Endothelial cell of umbilical vein (primary cell): ENCODE data around the gene DNAH1. TPM values are rescaled to one million over a fixed set of nuclear protein-coding genes. Genes with fewer than 3 reads are reported as not detected.

Experiments used
- BruUV-seq: library from RNA; stranded (reverse); fragments of 400-500 nt; replicated peaks from 2 replicates; lab custom pipeline; 2021; lab: Mats Ljungman, UMichigan
- CTCF ChIA-PET: fragments of 300-600, 350-600 bp; sonication (Branson Sonifier 250); formaldehyde crosslinking; loops from one replicate; lab custom pipeline; 2021; ENCODE audit warnings: antibody characterized with exemption, inconsistent platforms; lab: Charles Lee
- POLR2A ChIA-PET: fragments of 300-600, 350-600 bp; sonication (Branson Sonifier 250); formaldehyde crosslinking; loops from one replicate; lab custom pipeline; 2021; ENCODE audit warnings: antibody characterized with exemption, inconsistent platforms; lab: Charles Lee
- DNase-seq: peaks from one replicate; pipeline ENCODE4 v3.0.0-alpha.2; 2011; ENCODE audit warnings: low read depth, low spot score
- FAIRE-seq: peaks from 2 replicates; lab custom pipeline; 2011; peaks lifted over from hg19 to GRCh38; lab: Jason Lieb, UNC
- H2AFZ ChIP-seq: 2 replicates; pipeline ENCODE4 v1.6.0; 2012; ENCODE audit warnings: low read depth, low read length, control low read depth, inconsistent platforms
- H3K27ac ChIP-seq: 2 replicates; pipeline ENCODE4 v1.5.1; 2011; ENCODE audit warnings: low read depth, mild to moderate bottlenecking, control low read depth, low read length, moderate library complexity; ENCODE audit not compliant: insufficient read depth
- H3K27me3 ChIP-seq, 2 experiments: 2 replicates each; pipeline versions ENCODE4 v1.6.0 to v1.6.1; 2011; ENCODE audit warnings: low read length in 2 of 2, mixed read lengths in 1 of 2; ENCODE audit not compliant: control insufficient read depth in 2 of 2, insufficient read depth in 2 of 2
- H3K36me3 ChIP-seq, 2 experiments: 2 replicates in 1 of 2; 3 replicates in 1 of 2; pipeline ENCODE4 v1.5.1; 2011; ENCODE audit warnings: low read length in 2 of 2, mild to moderate bottlenecking in 1 of 2, moderate library complexity in 1 of 2; ENCODE audit not compliant: control insufficient read depth in 2 of 2, insufficient read depth in 2 of 2; ENCODE audit errors: extremely low read depth in 1 of 2
- H3K4me1 ChIP-seq: 3 replicates; pipeline ENCODE4 v1.5.1; 2011; ENCODE audit warnings: mild to moderate bottlenecking, low read length; ENCODE audit not compliant: control insufficient read depth, insufficient read depth; ENCODE audit errors: extremely low read depth
- H3K4me2 ChIP-seq: 2 replicates; pipeline ENCODE4 v1.6.1; 2011; ENCODE audit warnings: low read length, control low read depth, mixed read lengths; ENCODE audit not compliant: insufficient read depth
- H3K4me3 ChIP-seq, 3 experiments: fragments of 200-600 bp in 1 of 3; sonication (generic), shearing (Covaris generic) in 1 of 3; replicated peaks in 1 of 3; 2 replicates each; pipeline ENCODE4 v1.5.1; 2011 to 2016; ENCODE audit warnings: control low read depth in 3 of 3, low read length in 3 of 3, mild to moderate bottlenecking in 2 of 3, inconsistent platforms in 1 of 3, low read depth in 1 of 3, moderate library complexity in 1 of 3; ENCODE audit not compliant: insufficient read depth in 1 of 3
- H3K79me2 ChIP-seq: 2 replicates; pipeline ENCODE4 v1.6.0; 2012; ENCODE audit warnings: low read length, inconsistent platforms; ENCODE audit not compliant: control insufficient read depth, insufficient read depth
- H3K9ac ChIP-seq: replicated peaks from 2 replicates; pipeline ENCODE3; 2011; ENCODE audit warnings: low read length, control low read depth; ENCODE audit not compliant: insufficient read depth; ENCODE audit errors: extremely low read depth
- H3K9me1 ChIP-seq: replicated peaks from 3 replicates; pipeline ENCODE4 v1.6.0; 2011; ENCODE audit warnings: mild to moderate bottlenecking, low read length; ENCODE audit not compliant: control insufficient read depth, insufficient read depth; ENCODE audit errors: extremely low read depth
- H3K9me3 ChIP-seq: replicated peaks from 2 replicates; pipeline ENCODE4 v1.5.1; 2012; ENCODE audit warnings: low read length, inconsistent platforms; ENCODE audit not compliant: control insufficient read depth, insufficient read depth
- H4K20me1 ChIP-seq: replicated peaks from 2 replicates; pipeline ENCODE3; 2011; ENCODE audit warnings: mild to moderate bottlenecking, low read length; ENCODE audit not compliant: control insufficient read depth, insufficient read depth; ENCODE audit errors: extremely low read depth
- CTCF ChIP-seq, 2 donors: IDR thresholded peaks; 1 replicate in 1 of 2; 2 replicates in 1 of 2; pipeline ENCODE4 v1.5.1; 2011; ENCODE audit warnings: low read length in 2 of 2, mild to moderate bottlenecking in 2 of 2, moderate library complexity in 2 of 2, control low read depth in 1 of 2, inconsistent platforms in 1 of 2, low read depth in 1 of 2; ENCODE audit not compliant: insufficient read depth in 1 of 2; ENCODE audit errors: extremely low read depth in 1 of 2
- EZH2 ChIP-seq: IDR thresholded peaks from 2 replicates; pipeline ENCODE4 v1.6.1; 2012; ENCODE audit warnings: borderline replicate concordance, low read depth, mild to moderate bottlenecking, moderate library complexity, low read length, inconsistent platforms; ENCODE audit not compliant: severe bottlenecking
- FOS ChIP-seq: IDR thresholded peaks from 2 replicates; pipeline ENCODE4 v1.6.1; 2011; ENCODE audit warnings: mild to moderate bottlenecking, low read length, moderate library complexity, borderline replicate concordance; ENCODE audit not compliant: insufficient read depth
- GATA2 ChIP-seq: IDR thresholded peaks from 2 replicates; pipeline ENCODE4 v1.7.0; 2011; ENCODE audit warnings: low read depth, mild to moderate bottlenecking, moderate library complexity, mixed read lengths, low read length; ENCODE audit not compliant: insufficient read length, insufficient read depth
- JUN ChIP-seq: IDR thresholded peaks from 2 replicates; pipeline ENCODE4 v1.6.1; 2011; ENCODE audit warnings: borderline replicate concordance, low read depth; ENCODE audit not compliant: insufficient read length, insufficient read depth
- MYC ChIP-seq: IDR thresholded peaks from one replicate; pipeline ENCODE4 v1.6.1; 2011; ENCODE audit warnings: mild to moderate bottlenecking, low read depth, low read length
- POLR2A ChIP-seq: IDR thresholded peaks from 2 replicates; pipeline ENCODE4 v1.6.1; 2012; ENCODE audit warnings: low read depth, mild to moderate bottlenecking, control low read depth, low read length
- POLR2AphosphoS5 ChIP-seq: IDR thresholded peaks from 2 replicates; pipeline ENCODE4 v1.6.1; 2012; ENCODE audit warnings: low read depth, mild to moderate bottlenecking, control low read depth, low read length, moderate library complexity; ENCODE audit not compliant: insufficient read depth
- dilution Hi-C: fragments of 300-500 bp; cut with MboI; formaldehyde crosslinking; loops from one replicate; pipeline ENCODE4 v1.15.0; 2019; ENCODE audit warnings: low sequenced_read_pairs; ENCODE audit not compliant: extremely low pct_ligation_motif_present
- intact Hi-C: fragments of 100-400 bp; cut with micrococcal nuclease; formaldehyde crosslinking; loops from one replicate; pipeline ENCODE4 v1.10.0; 2022
- polyA plus RNA-seq, 4 experiments: library from polyadenylated mRNA; depleted of rRNA in 3 of 4; stranded (reverse) in 3 of 4; unstranded in 1 of 4; fragments of >200 nt; gene quantifications; 2 replicates each; pipeline versions ENCODE4 v1.2.1 to v1.2.3, GENCODE V29; 2011 to 2012; ENCODE audit warnings: missing spikeins in 1 of 4
- total RNA-seq: library from RNA; stranded (reverse); gene quantifications from 2 replicates; pipeline ENCODE4 v1.2.3, GENCODE V29; 2021
- TF ChIP-seq, protein P1 (sequence below): IDR thresholded peaks from 2 replicates; pipeline ENCODE4 v1.6.1; 2011; ENCODE audit not compliant: insufficient read depth, insufficient read length

DNAH1 gene
- total and polyA plus RNA-seq, 2 donors (not counting 3 experiments of a cell fraction or from before 2014, with no cell fraction given): 5.8 to 6.0 TPM

DNA sequence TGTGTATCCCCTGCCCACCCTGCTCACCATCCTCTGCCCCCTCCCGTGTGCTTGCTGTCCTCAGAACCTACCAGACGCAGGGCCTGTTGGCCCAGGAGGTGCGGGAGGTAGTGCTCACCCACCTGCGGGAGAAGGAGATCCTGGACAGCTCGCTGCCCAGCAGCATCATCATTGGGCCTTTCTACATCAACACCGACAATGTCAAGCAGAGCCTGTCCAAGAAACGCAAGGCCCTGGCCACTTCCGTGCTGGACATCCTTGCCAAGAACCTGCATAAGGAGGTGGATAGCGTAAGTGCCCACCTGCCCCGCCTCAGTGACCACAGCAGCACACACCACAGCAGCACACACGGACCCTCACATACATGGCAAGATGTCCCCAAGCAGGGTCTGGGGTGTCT, 33.0 kb downstream of the DNAH1 start:
- Histone ChIP-seq H2AFZ (no peak overlapping the region), H3K4me3 (no peak overlapping the region), H3K36me3 (no peaks in the 10 kb centered on the region), H3K4me2 (no peak overlapping the region), H3K4me1 (no peaks in the 10 kb centered on the region), H3K9me3 (no peaks in the 10 kb centered on the region), H3K79me2 (no peaks in the 10 kb centered on the region), H3K27me3 (no peaks in the 10 kb centered on the region), H3K27ac (no peak overlapping the region), H3K9me1 (no peaks in the 10 kb centered on the region), H3K9ac (no peak overlapping the region), H4K20me1 (no peaks in the 10 kb centered on the region)
- ChIA-PET CTCF (interaction anchor here (1.9 to 3.8 kb wide), 2 partner anchors 10 to 36 kb away, joined by 4 to 26 read pairs; no protein-coding TSS in a partner anchor), POLR2A (no interaction called here)
- intact Hi-C loops: no loop called here
- DNase-seq (no peak), FAIRE-seq (no peak)
- TF ChIP-seq, protein P1, sequence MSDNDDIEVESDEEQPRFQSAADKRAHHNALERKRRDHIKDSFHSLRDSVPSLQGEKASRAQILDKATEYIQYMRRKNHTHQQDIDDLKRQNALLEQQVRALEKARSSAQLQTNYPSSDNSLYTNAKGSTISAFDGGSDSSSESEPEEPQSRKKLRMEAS: no peak
- TF ChIP-seq FOS (no peak), CTCF (IDR thresholded peaks at IDR 0.05; ENCODE audit: extremely low read depth in 1 of 2, insufficient read depth in 1 of 2, low read depth in 1 of 2, low read length in 2 of 2) (no peak), POLR2AphosphoS5 (no peak), EZH2 (no peak), POLR2A (no peak), JUN (no peak), MYC (no peak), GATA2 (no peak)
- dilution Hi-C loops: no loop called here
- BruUV-seq: no TSS peak
